ENCODE results near the gene ACAT1. TPM values are rescaled to one million over a fixed set of nuclear protein-coding genes. Genes with fewer than 3 reads are reported as not detected.

ACAT1 gene
- total RNA-seq, 2 experiments from 2014 or later = 66.7 to 83.2 TPM

GRCh38 chr11:108193725-108194124, 72.4 kb downstream of the ACAT1 start:
- H3K9me3 ChIP-seq (ENCODE audit: low read length) = no peaks in the 10 kb centered on the region

GRCh38 chr11:108196901-108197300, 75.5 kb downstream of the ACAT1 start:
- peaks cover 100% of the 10 kb centered on the region for H3K36me3 ChIP-seq (ENCODE audit: insufficient read depth, low read length)
- intact Hi-C loops (cut with micrococcal nuclease; ENCODE audit: unreplicated experiment) = no loop called here
- H3K9me3 ChIP-seq (ENCODE audit: low read length) = no peaks in the 10 kb centered on the region
- no peak for TF ChIP-seq EZH2phosphoT487 (IDR thresholded peaks at IDR 0.05; ENCODE audit: borderline replicate concordance, low read depth, low read length)
- no peak for TF ChIP-seq CTCF (conservative IDR thresholded peaks at IDR 0.05; ENCODE audit: low read length)
- H3K79me2 ChIP-seq (ENCODE audit: insufficient read depth, low read depth, low read length) = peaks cover 36% of the 10 kb centered on the region
- POLR2A ChIA-PET = interaction anchor here (0.7 kb wide), 1 partner anchor 36 kb away, joined by 3 read pairs; no protein-coding TSS in a partner anchor
- CTCF ChIA-PET (ENCODE audit: unreplicated experiment) = no interaction called here
- H3K9me2 ChIP-seq (ENCODE audit: insufficient read depth, low read length) = no peaks in the 10 kb centered on the region
- H3K27ac ChIP-seq (ENCODE audit: low read depth, low read length, poor library complexity, severe bottlenecking) = no peak overlapping the region
- no peak overlapping the region for H3K4me2 ChIP-seq (ENCODE audit: low read length)
- no peak overlapping the region for H3K4me3 ChIP-seq (ENCODE audit: low read depth, low read length, poor library complexity, severe bottlenecking)
- no peak overlapping the region for H2AFZ ChIP-seq (ENCODE audit: low read length)
- DNase-seq (ENCODE audit: low spot score) = no peak
- H3K4me1 ChIP-seq (ENCODE audit: insufficient read depth, low read length, poor library complexity, severe bottlenecking) = no peaks in the 10 kb centered on the region
- no TSS peak for BruUV-seq (replicated peaks)
- no peaks in the 10 kb centered on the region; the same call in 1 of the 2 replicates for H4K20me1 ChIP-seq (ENCODE audit: insufficient read depth, low read length)

More at GRCh38 chr11:108193725-108194124, 72.4 kb downstream of the ACAT1 start:
- H3K4me2 ChIP-seq (ENCODE audit: low read length) = no peak overlapping the region
- peaks cover 99% of the 10 kb centered on the region for H3K36me3 ChIP-seq (ENCODE audit: insufficient read depth, low read length)
- H3K4me1 ChIP-seq (ENCODE audit: insufficient read depth, low read length, poor library complexity, severe bottlenecking) = no peaks in the 10 kb centered on the region
- ChIA-PET POLR2A (interaction anchor here (0.5 to 1.4 kb wide), 5 partner anchors 10 to 27 kb away, joined by 3 to 4 read pairs (median 3); no protein-coding TSS in a partner anchor), CTCF (ENCODE audit: unreplicated experiment) (no interaction called here)
- DNase-seq (ENCODE audit: low spot score) = no peak
- no peak overlapping the region for H3K27ac ChIP-seq (ENCODE audit: low read depth, low read length, poor library complexity, severe bottlenecking)
- no peak overlapping the region for H2AFZ ChIP-seq (ENCODE audit: low read length)
- TF ChIP-seq CTCF (conservative IDR thresholded peaks at IDR 0.05; ENCODE audit: low read length) (no peak), EZH2phosphoT487 (IDR thresholded peaks at IDR 0.05; ENCODE audit: borderline replicate concordance, low read depth, low read length) (no peak)
- H4K20me1 ChIP-seq (ENCODE audit: insufficient read depth, low read length) = no peaks in the 10 kb centered on the region; the same call in 1 of the 2 replicates
- no peaks in the 10 kb centered on the region for H3K9me2 ChIP-seq (ENCODE audit: insufficient read depth, low read length)
- intact Hi-C loops (cut with micrococcal nuclease; ENCODE audit: unreplicated experiment) = no loop called here
- peaks cover 36% of the 10 kb centered on the region for H3K79me2 ChIP-seq (ENCODE audit: insufficient read depth, low read depth, low read length)
- no peak overlapping the region for H3K4me3 ChIP-seq (ENCODE audit: low read depth, low read length, poor library complexity, severe bottlenecking)
- no TSS peak for BruUV-seq (replicated peaks)

Small RNAs within 50 kb of the gene (small RNA-seq; reads per million reads assigned to genes)
- not detected for gene RF00019

Other genes starting within 250 kb of the ACAT1 start
- 0.15 and 0.60 TPM in 2 replicates for gene RAB39A, start 193.1 kb upstream of the ACAT1 start, total RNA-seq (2014; rRNA removed; shearing (Covaris generic))
- gene RAB39A, start 193.1 kb upstream of the ACAT1 start, total RNA-seq (2022) = 1.8 and 2.1 TPM in 2 replicates
- 18.8 and 20.1 TPM in 2 replicates for gene CUL5, start 112.7 kb upstream of the ACAT1 start, total RNA-seq (2014; rRNA removed; shearing (Covaris generic))
- gene CUL5, start 112.7 kb upstream of the ACAT1 start, total RNA-seq (2022) = 36.6 and 39.7 TPM in 2 replicates
- 19.2 and 22.6 TPM in 2 replicates for gene NPAT, start 101.1 kb downstream of the ACAT1 start, total RNA-seq (2014; rRNA removed; shearing (Covaris generic))
- gene NPAT, start 101.1 kb downstream of the ACAT1 start, total RNA-seq (2022) = 26.9 and 35.8 TPM in 2 replicates
- gene ATM, start 101.5 kb downstream of the ACAT1 start, total RNA-seq (2014; rRNA removed; shearing (Covaris generic)) = 125 and 147 TPM in 2 replicates
- gene ATM, start 101.5 kb downstream of the ACAT1 start, total RNA-seq (2022) = 159 and 187 TPM in 2 replicates

All from OCI-LY7 (cell line).